COLO668 (cell line): ENCODE data around the gene SLC28A1.

ENCODE experiments used
- DNase-seq: peaks from one replicate; lab custom pipeline; 2025; ENCODE audit not compliant: unreplicated experiment; lab: John Stamatoyannopoulos, UW

SLC28A1 gene

GRCh38 chr15:84881520-84881830 lies 3.0 kb upstream of the SLC28A1 start:
- no peak for DNase-seq

GRCh38 chr15:84883466-84883865 lies 996 bp upstream of the SLC28A1 start:
- DNase-seq: no peak

DNA sequence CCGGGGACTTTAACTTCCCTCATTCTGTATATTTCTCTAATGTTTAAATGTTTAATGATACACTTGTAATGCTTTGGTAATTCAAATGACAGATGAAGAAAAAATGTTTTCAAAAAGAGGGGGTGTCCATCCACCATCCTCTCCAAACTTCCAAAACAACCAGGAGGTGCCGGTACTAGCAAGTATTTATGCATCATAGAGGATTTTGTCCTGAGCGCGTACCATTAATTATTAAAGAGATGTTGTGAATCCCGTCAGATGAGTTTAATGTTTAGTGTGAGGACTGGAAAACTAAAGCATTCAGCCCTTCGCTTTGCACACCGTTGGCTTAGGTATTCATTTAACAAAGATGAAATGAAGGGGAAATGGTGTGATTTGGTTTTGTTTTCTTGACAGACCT lies 1.3 kb downstream of the SLC28A1 start:
- DNase-seq: no peak

- DNase-seq: no peak
Observed at GRCh38 chr15:84886211-84886983, 1.9 kb downstream of the SLC28A1 start.

- DNase-seq: no peak
Observed at GRCh38 chr15:84886984-84887299, 2.5 kb downstream of the SLC28A1 start.

- DNase-seq: no peak
Observed at GRCh38 chr15:84887938-84888337, 3.5 kb downstream of the SLC28A1 start.

GRCh38 chr15:84888639-84889038 lies 4.2 kb downstream of the SLC28A1 start:
- DNase-seq: no peak

DNA sequence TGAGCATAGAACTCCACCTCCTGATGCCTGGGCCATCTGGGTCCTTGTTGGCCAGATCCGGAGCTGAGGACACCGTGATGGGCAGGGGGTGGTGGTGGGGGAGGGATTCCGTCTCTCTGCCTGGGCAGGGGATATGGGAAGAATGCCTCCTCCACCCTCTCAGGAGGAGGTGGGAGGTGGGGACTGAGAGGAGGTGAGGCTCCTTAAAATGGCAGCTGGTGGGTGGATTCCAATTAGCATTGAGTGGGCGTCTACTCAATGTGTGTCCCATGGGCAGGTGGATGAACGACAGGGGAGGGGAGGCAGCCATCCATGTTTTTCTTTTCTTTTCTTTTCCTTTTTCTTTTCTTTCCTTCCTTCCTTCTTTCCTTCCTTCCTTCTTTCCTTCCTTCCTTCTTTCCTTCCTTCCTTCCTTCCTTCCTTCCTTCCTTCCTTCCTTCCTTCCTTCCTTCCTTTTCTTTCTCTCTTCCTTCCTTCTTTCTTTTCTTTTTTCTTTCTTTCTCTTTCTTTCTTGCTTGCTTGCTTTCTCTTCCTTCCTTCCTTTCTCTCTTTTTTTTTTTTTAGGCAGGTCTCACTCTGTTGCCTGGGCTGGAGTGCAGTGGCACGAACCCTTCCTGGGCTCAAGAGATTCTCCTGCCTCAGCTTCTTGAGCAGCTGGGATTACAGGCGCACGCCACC lies 5.0 kb downstream of the SLC28A1 start:
- DNase-seq: no peak

DNA sequence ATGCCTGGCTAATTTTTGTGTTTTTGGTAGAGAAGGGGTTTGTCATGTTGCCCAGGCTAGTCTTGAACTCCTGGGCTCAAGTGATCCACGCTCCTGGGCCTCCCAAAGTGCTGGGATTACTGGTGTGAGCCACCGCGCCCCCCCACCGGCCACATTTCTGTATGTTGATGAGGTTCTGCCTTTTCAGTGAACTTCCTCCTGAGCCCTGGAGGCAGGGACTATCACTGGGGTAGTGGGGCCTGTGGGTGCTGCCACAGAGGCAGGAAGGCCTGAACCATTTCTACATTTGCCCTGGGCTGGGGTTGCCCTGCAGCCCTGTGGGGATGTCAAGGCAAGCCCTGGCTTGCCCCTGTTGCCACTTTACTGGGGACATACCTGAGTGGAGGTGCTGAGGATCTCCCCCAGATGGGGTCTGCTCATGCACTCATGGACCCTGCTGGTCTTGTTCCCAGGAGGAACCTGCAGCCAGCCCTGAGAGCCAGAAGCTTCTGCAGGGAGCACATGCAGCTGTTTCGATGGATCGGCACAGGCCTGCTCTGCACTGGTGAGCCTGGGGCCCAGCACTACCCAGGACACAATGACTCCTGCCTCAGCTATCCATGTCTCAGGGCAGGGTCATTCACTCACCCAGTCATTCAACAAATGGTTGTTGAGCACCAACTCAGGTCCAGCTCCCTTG lies 5.7 kb downstream of the SLC28A1 start:
- no peak for DNase-seq

DNA sequence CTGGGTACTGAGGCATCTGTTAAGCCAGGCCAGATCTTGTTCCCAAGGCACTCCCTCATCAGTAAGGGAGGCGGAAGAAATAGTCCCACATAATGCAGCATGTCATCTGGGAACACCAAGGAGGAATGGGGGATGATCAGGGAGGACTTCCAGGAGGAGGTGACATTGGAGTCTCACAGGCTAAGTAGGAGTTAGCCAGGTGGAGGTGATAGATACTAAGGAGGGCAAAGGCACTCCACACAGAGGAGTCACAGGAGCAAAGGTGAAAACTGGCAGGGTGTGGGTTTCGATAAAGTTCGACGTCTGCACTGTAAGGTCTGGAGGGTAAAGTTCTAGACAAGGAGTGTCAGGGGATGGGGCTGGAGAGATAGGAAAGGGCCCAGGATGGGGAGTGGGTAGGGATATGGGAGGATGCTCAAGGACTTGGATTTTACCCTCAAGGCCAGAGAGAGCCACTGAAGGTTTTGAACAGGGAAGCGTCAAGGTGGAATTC lies 6.3 kb downstream of the SLC28A1 start:
- DNase-seq: no peak

DNA sequence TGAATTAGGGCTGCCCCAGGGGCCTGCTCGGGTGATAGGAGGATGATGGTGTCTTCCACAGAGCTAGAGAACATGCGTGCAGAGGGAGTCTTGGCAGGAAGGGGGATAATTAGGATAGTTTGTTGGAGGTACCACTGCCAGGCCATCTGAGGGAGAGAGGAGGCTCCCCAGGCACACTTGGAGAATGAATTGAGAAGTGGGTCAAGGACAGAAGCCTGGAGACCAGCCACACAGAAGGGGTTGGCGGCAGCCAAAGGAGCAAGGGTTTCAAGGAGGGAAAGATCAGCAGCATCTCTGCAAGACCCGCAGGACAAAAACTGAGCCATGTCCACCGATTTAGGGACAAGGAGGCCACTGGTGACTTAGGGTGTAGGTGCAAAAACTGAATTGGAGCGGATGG lies 6.9 kb downstream of the SLC28A1 start:
- DNase-seq: no peak

- no peak for DNase-seq
Observed at GRCh38 chr15:84892786-84893307, 8.4 kb downstream of the SLC28A1 start.

GRCh38 chr15:84893607-84894006 lies 9.1 kb downstream of the SLC28A1 start:
- no peak for DNase-seq

DNA sequence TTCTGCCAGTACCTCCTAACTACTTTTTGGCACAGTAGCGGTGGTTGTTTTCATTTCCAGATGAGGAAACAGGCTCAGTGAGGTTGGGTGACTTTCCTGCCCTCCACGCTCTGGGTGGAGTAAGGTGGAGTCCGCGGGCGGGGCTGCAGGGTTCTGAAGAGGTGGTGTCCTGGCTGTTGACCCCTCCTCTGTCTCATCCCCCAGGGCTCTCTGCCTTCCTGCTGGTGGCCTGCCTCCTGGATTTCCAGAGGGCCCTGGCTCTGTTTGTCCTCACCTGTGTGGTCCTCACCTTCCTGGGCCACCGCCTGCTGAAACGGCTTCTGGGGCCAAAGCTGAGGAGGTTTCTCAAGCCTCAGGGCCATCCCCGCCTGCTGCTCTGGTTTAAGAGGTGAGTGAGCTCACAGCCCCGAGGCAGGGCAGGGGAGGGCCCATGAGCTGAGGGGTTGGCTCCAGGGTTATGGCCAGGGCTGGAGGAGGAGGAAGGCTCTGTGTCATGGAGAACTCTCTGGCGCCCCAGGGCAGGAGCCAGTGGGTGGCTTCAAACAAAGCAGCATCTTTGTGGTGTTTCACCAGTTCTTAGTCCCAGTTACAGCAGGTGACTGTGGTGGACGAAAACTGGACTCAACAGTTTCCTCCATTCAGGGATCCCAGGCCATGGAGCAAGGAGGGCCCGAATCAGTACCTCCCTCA lies 10.4 kb downstream of the SLC28A1 start:
- no peak for DNase-seq

DNA sequence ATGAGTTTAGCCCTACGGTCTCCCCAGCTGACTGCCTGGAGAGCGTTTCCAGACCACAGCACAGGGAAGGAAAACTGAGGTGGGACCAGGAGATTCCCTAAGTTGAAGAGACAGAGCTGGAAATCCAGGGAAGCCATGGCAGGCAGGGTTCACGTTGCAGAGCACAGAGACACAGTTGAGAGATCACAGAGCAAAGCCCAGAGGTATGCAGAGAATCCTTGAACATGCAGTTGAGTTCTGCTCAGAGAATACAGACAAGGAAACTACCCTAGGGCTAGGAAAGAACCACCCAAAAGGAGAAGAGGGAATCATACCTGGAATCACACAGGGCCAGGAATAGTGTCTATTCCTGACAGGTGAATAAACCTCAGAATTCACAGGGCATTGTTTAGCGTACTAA lies 14.3 kb downstream of the SLC28A1 start:
- no peak for DNase-seq

DNA sequence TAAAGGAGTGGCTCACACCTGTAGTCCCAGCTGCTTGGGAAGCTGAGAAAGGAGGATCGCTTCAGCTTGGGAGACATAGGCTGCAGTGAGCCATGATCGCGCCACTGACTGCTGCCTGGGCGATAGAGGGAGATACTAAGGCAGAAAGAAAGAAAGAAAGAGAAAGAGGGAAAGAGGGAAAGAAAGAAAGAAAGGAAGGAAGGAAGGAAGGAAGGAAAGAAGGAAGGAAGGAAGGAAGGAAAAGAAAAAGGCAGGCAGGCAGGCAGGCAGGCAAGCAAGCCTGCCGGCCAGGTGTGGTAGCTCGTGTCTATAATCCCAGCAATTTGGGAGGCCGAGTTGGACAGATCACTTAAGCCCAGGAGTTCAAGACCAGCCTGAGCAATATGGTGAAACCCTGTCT lies 15.3 kb downstream of the SLC28A1 start:
- no peak for DNase-seq

DNA sequence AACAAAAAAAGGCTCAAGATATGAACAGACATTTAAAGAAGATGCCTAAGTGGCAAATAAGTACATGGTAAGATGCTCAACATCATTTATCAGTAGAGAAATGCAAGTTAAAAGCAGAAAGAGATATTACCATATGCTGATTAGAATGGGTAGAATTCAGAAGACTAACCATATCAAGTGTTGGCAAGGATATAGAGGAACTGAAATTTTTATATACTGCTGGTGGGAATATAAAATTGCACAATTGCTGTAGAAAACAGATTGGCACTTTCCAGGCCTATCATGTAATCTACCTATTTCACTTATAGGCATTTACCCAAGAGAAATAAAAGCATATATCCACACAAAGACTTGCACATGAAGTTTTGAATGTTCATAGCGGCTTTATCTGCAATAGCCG lies 17.1 kb downstream of the SLC28A1 start:
- DNase-seq: no peak

- DNase-seq: no peak
Observed at GRCh38 chr15:84903751-84904150, 19.3 kb downstream of the SLC28A1 start.

- DNase-seq: no peak
Observed at GRCh38 chr15:84904419-84904818, 20.0 kb downstream of the SLC28A1 start.

DNA sequence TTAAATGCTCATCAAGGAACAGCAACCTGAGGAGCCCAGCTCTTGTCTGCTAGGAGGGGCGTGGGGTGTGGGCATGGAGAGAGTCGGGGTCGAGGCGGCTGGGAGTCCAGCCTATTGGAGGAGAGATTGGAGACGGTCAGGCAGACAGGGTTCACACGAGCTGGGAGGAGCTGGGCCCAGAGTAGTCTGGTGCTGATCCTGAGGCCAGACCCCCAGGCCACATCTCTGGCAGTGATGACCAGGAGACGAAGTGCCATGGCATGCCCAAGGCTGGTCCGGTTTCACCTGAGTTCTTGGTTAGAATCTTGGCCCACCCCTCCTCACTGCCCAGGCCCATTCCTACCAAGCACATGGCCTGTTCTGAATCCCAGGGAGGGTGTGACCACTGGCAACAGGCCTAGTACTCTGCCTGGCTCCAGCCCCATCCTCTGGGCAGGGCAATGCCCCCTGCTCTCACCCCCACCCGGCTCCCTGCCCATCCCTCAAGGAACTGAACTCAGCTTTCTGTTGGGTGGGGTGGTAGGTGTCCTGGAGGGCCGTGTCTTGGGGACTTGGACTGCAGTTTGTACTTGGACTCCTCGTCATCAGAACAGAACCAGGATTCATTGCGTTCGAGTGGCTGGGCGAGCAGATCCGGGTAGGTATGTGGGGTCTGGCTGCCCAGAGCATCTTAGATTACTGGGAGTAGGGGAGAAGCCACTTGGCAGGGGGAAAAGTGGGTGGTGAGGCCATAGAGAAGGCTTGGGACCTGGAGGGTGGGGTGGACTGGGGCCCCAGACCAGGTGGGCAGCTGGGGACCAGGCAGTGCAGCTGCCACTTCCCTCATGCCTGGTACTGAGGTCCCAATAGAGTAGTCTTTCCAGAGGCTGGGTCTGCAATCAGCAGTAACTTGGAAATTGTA lies 20.8 kb downstream of the SLC28A1 start:
- DNase-seq: no peak
